SU-DHL-6 (cell line): ENCODE measurements around the gene BAMBI.

Experiments
- H2AFZ ChIP-seq: fragments of 200-600 bp; sonication (generic); 2 replicates; pipeline ENCODE4 v1.6.1; 2014; ENCODE audit warnings: low read depth, mild to moderate bottlenecking, moderate library complexity, mixed read lengths, antibody characterized with exemption, low read length; ENCODE audit not compliant: severe bottlenecking
- H3F3A ChIP-seq: fragments of 200-600 bp; shearing (Covaris generic); 2 replicates; pipeline ENCODE4 v1.6.0; 2016; ENCODE audit warnings: antibody characterized with exemption, mild to moderate bottlenecking; ENCODE audit not compliant: insufficient read depth
- H3K27ac ChIP-seq: fragments of 200-600 bp; sonication (generic); 2 replicates; pipeline ENCODE4 v1.5.1; 2016; ENCODE audit warnings: low read depth, mild to moderate bottlenecking, low read length, moderate library complexity, mixed read lengths
- H3K27me3 ChIP-seq: fragments of 200-600 bp; sonication (generic), shearing (Covaris generic); 2 replicates; pipeline ENCODE4 v1.6.0; 2014; ENCODE audit warnings: mild to moderate bottlenecking, low read length
- H3K36me3 ChIP-seq: fragments of 200-600 bp; sonication (generic); 2 replicates; pipeline ENCODE4 v1.6.1; 2014; ENCODE audit warnings: mild to moderate bottlenecking, low read length, mixed read lengths
- H3K4me2 ChIP-seq: fragments of 300-600, 200-600 bp; shearing (Covaris generic), sonication (generic); 2 replicates; pipeline ENCODE4 v1.6.0; 2014; ENCODE audit warnings: low read length, low read depth, mild to moderate bottlenecking; ENCODE audit not compliant: poor library complexity, severe bottlenecking
- H3K4me3 ChIP-seq: fragments of 200-600 bp; sonication (generic); 2 replicates; pipeline ENCODE4 v1.5.1; 2014; ENCODE audit warnings: antibody characterized with exemption, low read length, mild to moderate bottlenecking, mixed read lengths; ENCODE audit not compliant: insufficient read depth, poor library complexity, severe bottlenecking
- H3K79me2 ChIP-seq: fragments of 200-600 bp; sonication (generic); 2 replicates; pipeline ENCODE4 v1.6.1; 2014; ENCODE audit warnings: mild to moderate bottlenecking, low read length, moderate library complexity; ENCODE audit not compliant: insufficient read depth
- H3K9ac ChIP-seq: fragments of 200-600 bp; sonication (generic); 2 replicates; pipeline ENCODE4 v1.7.0; 2014; ENCODE audit warnings: mild to moderate bottlenecking, low read length
- H3K9me2 ChIP-seq: fragments of 200-600 bp; sonication (generic); replicated peaks from 2 replicates; pipeline ENCODE4 v1.6.1; 2014; ENCODE audit warnings: low read length; ENCODE audit not compliant: insufficient read depth
- H3K9me3 ChIP-seq: fragments of 200-600 bp; sonication (generic); 2 replicates; pipeline ENCODE4 v1.6.1; 2014; ENCODE audit warnings: low read length, mixed read lengths; ENCODE audit not compliant: insufficient read depth
- H4K20me1 ChIP-seq: fragments of 200-600 bp; sonication (generic); 2 replicates; pipeline ENCODE4 v1.6.1; 2014; ENCODE audit warnings: low read depth, mild to moderate bottlenecking, antibody characterized with exemption, low read length, moderate library complexity, mixed read lengths
- EZH2phosphoT487 ChIP-seq: fragments of 200-600 bp; sonication (generic), shearing (Covaris generic); conservative IDR thresholded peaks from 2 replicates; pipeline ENCODE4 v1.6.1; 2018; ENCODE audit warnings: mild to moderate bottlenecking, antibody characterized with exemption, low read length, moderate library complexity, mixed read lengths
- TF ChIP-seq, protein P1 (sequence below): fragments of 200-600 bp; sonication (generic); IDR thresholded peaks from one replicate; pipeline ENCODE4 v1.5.1; 2017; ENCODE audit warnings: antibody characterized with exemption, mild to moderate bottlenecking, low read length, moderate library complexity; ENCODE audit not compliant: insufficient read depth, poor library complexity, severe bottlenecking

The BAMBI gene

DNA sequence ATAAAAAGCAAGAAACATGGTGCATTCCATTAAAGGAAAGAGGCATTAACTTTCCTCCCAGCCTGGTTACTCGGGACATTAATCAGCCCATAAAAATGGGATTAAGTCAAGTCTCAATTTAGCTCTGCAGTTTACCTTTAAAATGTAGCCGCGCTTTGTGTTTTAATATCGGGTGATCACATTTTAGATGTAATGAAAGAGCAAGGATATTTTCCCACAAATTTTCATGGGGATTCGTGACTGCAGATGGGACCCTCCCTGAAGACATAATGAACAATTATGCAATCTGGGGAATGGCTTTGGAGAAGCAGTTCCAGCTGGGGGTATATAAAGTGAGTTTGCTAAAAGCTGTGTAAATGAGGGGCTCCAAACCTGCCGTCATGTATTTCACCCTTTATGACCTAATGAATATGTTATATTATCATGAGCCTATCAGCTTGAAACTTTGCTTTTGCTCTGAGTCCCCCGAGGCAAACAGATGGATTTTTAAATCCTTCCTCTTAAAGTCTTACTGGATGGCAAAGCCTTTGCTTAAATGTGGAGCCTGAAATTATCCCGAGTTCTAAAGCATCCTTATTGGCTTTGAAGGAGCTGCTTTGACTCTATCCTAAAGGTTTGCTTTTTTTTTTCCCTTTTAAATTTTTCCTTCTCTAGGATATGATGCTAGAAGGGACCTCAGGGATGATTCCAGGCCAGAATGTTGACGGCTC lies 31.8 kb downstream of the BAMBI start:
- Histone ChIP-seq H3K9me3 (no peaks in the 10 kb centered on the region), H3K4me3 (no peak overlapping the region), H3K27ac (no peak overlapping the region), H2AFZ (no peak overlapping the region), H3K36me3 (no peaks in the 10 kb centered on the region), H3K79me2 (no peaks in the 10 kb centered on the region), H3K27me3 (no peaks in the 10 kb centered on the region), H3K9me2 (no peaks in the 10 kb centered on the region), H4K20me1 (no peaks in the 10 kb centered on the region), H3F3A (no peaks in the 10 kb centered on the region), H3K9ac (no peak overlapping the region), H3K4me2 (no peak overlapping the region)
- TF ChIP-seq, protein P1, sequence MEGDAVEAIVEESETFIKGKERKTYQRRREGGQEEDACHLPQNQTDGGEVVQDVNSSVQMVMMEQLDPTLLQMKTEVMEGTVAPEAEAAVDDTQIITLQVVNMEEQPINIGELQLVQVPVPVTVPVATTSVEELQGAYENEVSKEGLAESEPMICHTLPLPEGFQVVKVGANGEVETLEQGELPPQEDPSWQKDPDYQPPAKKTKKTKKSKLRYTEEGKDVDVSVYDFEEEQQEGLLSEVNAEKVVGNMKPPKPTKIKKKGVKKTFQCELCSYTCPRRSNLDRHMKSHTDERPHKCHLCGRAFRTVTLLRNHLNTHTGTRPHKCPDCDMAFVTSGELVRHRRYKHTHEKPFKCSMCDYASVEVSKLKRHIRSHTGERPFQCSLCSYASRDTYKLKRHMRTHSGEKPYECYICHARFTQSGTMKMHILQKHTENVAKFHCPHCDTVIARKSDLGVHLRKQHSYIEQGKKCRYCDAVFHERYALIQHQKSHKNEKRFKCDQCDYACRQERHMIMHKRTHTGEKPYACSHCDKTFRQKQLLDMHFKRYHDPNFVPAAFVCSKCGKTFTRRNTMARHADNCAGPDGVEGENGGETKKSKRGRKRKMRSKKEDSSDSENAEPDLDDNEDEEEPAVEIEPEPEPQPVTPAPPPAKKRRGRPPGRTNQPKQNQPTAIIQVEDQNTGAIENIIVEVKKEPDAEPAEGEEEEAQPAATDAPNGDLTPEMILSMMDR, result no peak

DNA sequence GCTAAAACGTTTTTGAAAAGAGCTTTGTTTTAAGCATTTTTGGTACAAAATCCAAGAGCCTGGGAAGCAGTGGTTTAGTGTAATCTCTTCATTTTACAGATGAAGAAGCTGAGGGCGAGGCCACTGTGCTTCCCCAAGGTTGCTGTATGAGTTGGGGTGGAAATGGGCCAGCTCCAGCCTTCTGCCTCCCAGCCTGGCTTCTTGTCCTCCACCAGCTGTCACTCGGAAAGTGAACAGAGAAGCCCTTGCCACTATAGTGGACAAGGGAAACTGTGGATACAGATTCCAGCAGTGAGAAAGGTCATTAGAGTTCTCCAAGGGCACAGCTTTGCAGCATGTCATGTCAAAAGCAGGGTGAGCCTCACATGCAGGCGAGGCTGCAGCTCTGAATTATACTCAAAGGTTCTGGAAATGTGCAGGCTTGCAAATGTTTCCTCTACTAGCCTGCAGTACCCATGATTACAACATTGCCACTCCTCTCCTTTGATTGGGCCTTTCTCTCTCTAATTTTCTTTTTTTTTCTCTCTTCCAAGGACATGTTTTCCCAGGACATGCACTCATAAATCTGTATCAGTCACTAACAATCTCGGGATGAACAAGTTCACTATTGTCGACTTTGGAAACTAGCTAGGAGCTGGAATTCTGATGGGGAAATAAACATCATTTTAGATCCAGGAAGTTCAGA lies 33.0 kb downstream of the BAMBI start:
- H2AFZ ChIP-seq, result no peak overlapping the region
- H3K4me2 ChIP-seq, result no peak overlapping the region
- no peak overlapping the region for H3K4me3 ChIP-seq
- no peaks in the 10 kb centered on the region for H3K27me3 ChIP-seq
- H3K27ac ChIP-seq, result no peak overlapping the region
- H3K9me2 ChIP-seq, result no peaks in the 10 kb centered on the region
- H4K20me1 ChIP-seq, result no peaks in the 10 kb centered on the region
- no peaks in the 10 kb centered on the region for H3F3A ChIP-seq
- H3K9ac ChIP-seq, result no peak overlapping the region
- TF ChIP-seq, protein P1, result no peak
- TF ChIP-seq EZH2phosphoT487, result no peak
- no peaks in the 10 kb centered on the region for H3K9me3 ChIP-seq
- no peaks in the 10 kb centered on the region for H3K36me3 ChIP-seq
- no peaks in the 10 kb centered on the region for H3K79me2 ChIP-seq

DNA sequence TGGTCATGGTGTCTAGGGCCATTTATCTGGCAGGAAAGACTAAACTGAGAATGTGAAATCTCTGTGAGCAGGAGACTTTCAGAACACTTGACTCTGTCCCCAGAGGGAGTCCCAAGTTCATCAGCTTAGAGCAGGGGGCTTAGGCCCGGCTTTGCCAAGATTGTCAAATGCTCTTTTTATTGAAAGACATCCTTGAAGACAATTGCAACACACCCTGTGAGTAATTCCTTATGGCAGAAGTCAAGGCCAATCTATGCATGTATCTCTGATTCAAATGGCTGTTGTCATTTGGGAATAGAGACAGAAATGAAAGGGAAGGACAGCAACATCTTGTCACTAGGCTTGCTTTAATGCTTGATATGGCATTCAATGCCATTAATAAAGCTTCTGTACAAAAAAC lies 33.7 kb downstream of the BAMBI start:
- no peaks in the 10 kb centered on the region for H3K9me3 ChIP-seq
- no peaks in the 10 kb centered on the region for H3K9me2 ChIP-seq
- H4K20me1 ChIP-seq, result no peaks in the 10 kb centered on the region
- no peaks in the 10 kb centered on the region for H3F3A ChIP-seq
- no peak overlapping the region for H3K4me3 ChIP-seq
- no peak overlapping the region for H2AFZ ChIP-seq
- no peak overlapping the region for H3K9ac ChIP-seq
- H3K4me2 ChIP-seq, result no peak overlapping the region
- no peaks in the 10 kb centered on the region for H3K36me3 ChIP-seq
- no peaks in the 10 kb centered on the region for H3K79me2 ChIP-seq
- H3K27ac ChIP-seq, result no peak overlapping the region
- TF ChIP-seq EZH2phosphoT487, result no peak
- TF ChIP-seq, protein P1, result no peak
- no peaks in the 10 kb centered on the region for H3K27me3 ChIP-seq
